ENCODE results near the gene USP25. TPM values are rescaled to one million over a fixed set of nuclear protein-coding genes. Genes with fewer than 3 reads are reported as not detected.

The USP25 gene
- total and polyA plus RNA-seq, 2 donors: 19.8 to 37.7 TPM

GRCh38 chr21:15740383-15740782 is 10.6 kb downstream of the USP25 start:
- Histone ChIP-seq H3K36me3 (ENCODE audit: control insufficient read depth in 2 of 2, insufficient read depth in 2 of 2, low read length in 1 of 2) (peaks cover 4 to 5% of the 10 kb centered on the region in 2 donors), H3K9me3 (ENCODE audit: control insufficient read depth in 2 of 2, insufficient read depth in 1 of 2, low read length in 1 of 2) (peaks cover 0 to 6% of the 10 kb centered on the region in 2 donors), H3K27ac (ENCODE audit: low read depth in 1 of 2, low read length in 1 of 2) (no peak overlapping the region), H3K4me1 (ENCODE audit: control insufficient read depth in 2 of 2, insufficient read depth in 2 of 2, low read length in 2 of 2) (peaks cover 3 to 4% of the 10 kb centered on the region in 2 donors), H3K27me3 (ENCODE audit: control insufficient read depth in 2 of 2, insufficient read depth in 1 of 2, low read length in 1 of 2) (no peaks in the 10 kb centered on the region), H3K4me3 (ENCODE audit: low read length in 2 of 2) (no peak overlapping the region)
- WGBS: 94% methylated on average over 3 of the region's 3 CpGs
- DNase-seq (ENCODE audit: low read depth in 6 of 9, low spot score in 9 of 9): no peak

- DNase-seq (ENCODE audit: low read depth in 6 of 9, low spot score in 9 of 9): no peak
- 91% methylated on average over 1 of the region's 1 CpG for WGBS
- peaks cover 0 to 6% of the 10 kb centered on the region in 2 donors for H3K9me3 ChIP-seq (ENCODE audit: control insufficient read depth in 2 of 2, insufficient read depth in 1 of 2, low read length in 1 of 2)
Measured at GRCh38 chr21:15741510-15741909, 11.7 kb downstream of the USP25 start.

GRCh38 chr21:15742052-15742670 is 12.4 kb downstream of the USP25 start:
- Histone ChIP-seq H3K36me3 (ENCODE audit: control insufficient read depth in 2 of 2, insufficient read depth in 2 of 2, low read length in 1 of 2) (peaks cover 4 to 5% of the 10 kb centered on the region in 2 donors), H3K9me3 (ENCODE audit: control insufficient read depth in 2 of 2, insufficient read depth in 1 of 2, low read length in 1 of 2) (peaks cover 0 to 6% of the 10 kb centered on the region in 2 donors), H3K4me3 (ENCODE audit: low read length in 2 of 2) (no peak overlapping the region), H3K27ac (ENCODE audit: low read depth in 1 of 2, low read length in 1 of 2) (no peak overlapping the region), H3K27me3 (ENCODE audit: control insufficient read depth in 2 of 2, insufficient read depth in 1 of 2, low read length in 1 of 2) (no peaks in the 10 kb centered on the region), H3K4me1 (ENCODE audit: control insufficient read depth in 2 of 2, insufficient read depth in 2 of 2, low read length in 2 of 2) (peaks cover 3 to 4% of the 10 kb centered on the region in 2 donors)
- 96% methylated on average over 4 of the region's 4 CpGs for WGBS
- no peak for DNase-seq (ENCODE audit: low read depth in 6 of 9, low spot score in 9 of 9)

More at GRCh38 chr21:15741510-15741909, 11.7 kb downstream of the USP25 start:
- peaks cover 4 to 5% of the 10 kb centered on the region in 2 donors for H3K36me3 ChIP-seq (ENCODE audit: control insufficient read depth in 2 of 2, insufficient read depth in 2 of 2, low read length in 1 of 2)
- H3K4me3 ChIP-seq (ENCODE audit: low read length in 2 of 2): no peak overlapping the region
- H3K27me3 ChIP-seq (ENCODE audit: control insufficient read depth in 2 of 2, insufficient read depth in 1 of 2, low read length in 1 of 2): no peaks in the 10 kb centered on the region
- peaks cover 3 to 4% of the 10 kb centered on the region in 2 donors for H3K4me1 ChIP-seq (ENCODE audit: control insufficient read depth in 2 of 2, insufficient read depth in 2 of 2, low read length in 2 of 2)
- H3K27ac ChIP-seq (ENCODE audit: low read depth in 1 of 2, low read length in 1 of 2): no peak overlapping the region

GRCh38 chr21:15742694-15743093 is 12.9 kb downstream of the USP25 start:
- Histone ChIP-seq H3K4me3 (ENCODE audit: low read length in 2 of 2) (no peak overlapping the region), H3K4me1 (ENCODE audit: control insufficient read depth in 2 of 2, insufficient read depth in 2 of 2, low read length in 2 of 2) (peaks cover 3 to 4% of the 10 kb centered on the region in 2 donors), H3K9me3 (ENCODE audit: control insufficient read depth in 2 of 2, insufficient read depth in 1 of 2, low read length in 1 of 2) (peaks cover 0 to 6% of the 10 kb centered on the region in 2 donors), H3K36me3 (ENCODE audit: control insufficient read depth in 2 of 2, insufficient read depth in 2 of 2, low read length in 1 of 2) (peaks cover 4 to 5% of the 10 kb centered on the region in 2 donors), H3K27ac (ENCODE audit: low read depth in 1 of 2, low read length in 1 of 2) (no peak overlapping the region), H3K27me3 (ENCODE audit: control insufficient read depth in 2 of 2, insufficient read depth in 1 of 2, low read length in 1 of 2) (no peaks in the 10 kb centered on the region)
- 99% methylated on average over 13 of the region's 13 CpGs for WGBS
- DNase-seq (ENCODE audit: low read depth in 6 of 9, low spot score in 9 of 9): no peak

GRCh38 chr21:15743593-15743992 is 13.8 kb downstream of the USP25 start:
- H3K4me1 ChIP-seq (ENCODE audit: control insufficient read depth in 2 of 2, insufficient read depth in 2 of 2, low read length in 2 of 2): peaks cover 3 to 4% of the 10 kb centered on the region in 2 donors
- no peak overlapping the region for H3K27ac ChIP-seq (ENCODE audit: low read depth in 1 of 2, low read length in 1 of 2)
- no peaks in the 10 kb centered on the region for H3K27me3 ChIP-seq (ENCODE audit: control insufficient read depth in 2 of 2, insufficient read depth in 1 of 2, low read length in 1 of 2)
- H3K9me3 ChIP-seq (ENCODE audit: control insufficient read depth in 2 of 2, insufficient read depth in 1 of 2, low read length in 1 of 2): peaks cover 0 to 6% of the 10 kb centered on the region in 2 donors
- no peak for DNase-seq (ENCODE audit: low read depth in 6 of 9, low spot score in 9 of 9)
- WGBS: 94% methylated on average over 4 of the region's 4 CpGs
- H3K36me3 ChIP-seq (ENCODE audit: control insufficient read depth in 2 of 2, insufficient read depth in 2 of 2, low read length in 1 of 2): peaks cover 4 to 5% of the 10 kb centered on the region in 2 donors
- H3K4me3 ChIP-seq (ENCODE audit: low read length in 2 of 2): no peak overlapping the region

GRCh38 chr21:15744926-15745325 is 15.1 kb downstream of the USP25 start:
- H3K4me1 ChIP-seq (ENCODE audit: control insufficient read depth in 2 of 2, insufficient read depth in 2 of 2, low read length in 2 of 2): peaks cover 0 to 4% of the 10 kb centered on the region in 2 donors
- peaks cover 0 to 6% of the 10 kb centered on the region in 2 donors for H3K9me3 ChIP-seq (ENCODE audit: control insufficient read depth in 2 of 2, insufficient read depth in 1 of 2, low read length in 1 of 2)
- H3K27me3 ChIP-seq (ENCODE audit: control insufficient read depth in 2 of 2, insufficient read depth in 1 of 2, low read length in 1 of 2): no peaks in the 10 kb centered on the region
- no peak overlapping the region for H3K27ac ChIP-seq (ENCODE audit: low read depth in 1 of 2, low read length in 1 of 2)
- WGBS: 87% methylated on average over 4 of the region's 4 CpGs
- DNase-seq (ENCODE audit: low read depth in 6 of 9, low spot score in 9 of 9): no peak
- no peak overlapping the region for H3K4me3 ChIP-seq (ENCODE audit: low read length in 2 of 2)
- H3K36me3 ChIP-seq (ENCODE audit: control insufficient read depth in 2 of 2, insufficient read depth in 2 of 2, low read length in 1 of 2): peaks cover 4 to 5% of the 10 kb centered on the region in 2 donors

GRCh38 chr21:15748586-15748985 is 18.8 kb downstream of the USP25 start:
- peaks cover 0 to 4% of the 10 kb centered on the region in 2 donors for H3K36me3 ChIP-seq (ENCODE audit: control insufficient read depth in 2 of 2, insufficient read depth in 2 of 2, low read length in 1 of 2)
- WGBS: 29% methylated on average over 1 of the region's 1 CpG
- no peak overlapping the region for H3K4me3 ChIP-seq (ENCODE audit: low read length in 2 of 2)
- H3K4me1 ChIP-seq (ENCODE audit: control insufficient read depth in 2 of 2, insufficient read depth in 2 of 2, low read length in 2 of 2): peaks cover 0 to 7% of the 10 kb centered on the region in 2 donors
- H3K9me3 ChIP-seq (ENCODE audit: control insufficient read depth in 2 of 2, insufficient read depth in 1 of 2, low read length in 1 of 2): no peaks in the 10 kb centered on the region
- H3K27ac ChIP-seq (ENCODE audit: low read depth in 1 of 2, low read length in 1 of 2): no peak overlapping the region
- no peak for DNase-seq (ENCODE audit: low read depth in 6 of 9, low spot score in 9 of 9)
- H3K27me3 ChIP-seq (ENCODE audit: control insufficient read depth in 2 of 2, insufficient read depth in 1 of 2, low read length in 1 of 2): no peaks in the 10 kb centered on the region

- Histone ChIP-seq H3K27me3 (ENCODE audit: control insufficient read depth in 2 of 2, insufficient read depth in 1 of 2, low read length in 1 of 2) (no peaks in the 10 kb centered on the region), H3K36me3 (ENCODE audit: control insufficient read depth in 2 of 2, insufficient read depth in 2 of 2, low read length in 1 of 2) (no peaks in the 10 kb centered on the region), H3K4me1 (ENCODE audit: control insufficient read depth in 2 of 2, insufficient read depth in 2 of 2, low read length in 2 of 2) (peaks cover 0 to 3% of the 10 kb centered on the region in 2 donors), H3K27ac (ENCODE audit: low read depth in 1 of 2, low read length in 1 of 2) (no peak overlapping the region), H3K9me3 (ENCODE audit: control insufficient read depth in 2 of 2, insufficient read depth in 1 of 2, low read length in 1 of 2) (no peaks in the 10 kb centered on the region), H3K4me3 (ENCODE audit: low read length in 2 of 2) (no peak overlapping the region)
- no peak for DNase-seq (ENCODE audit: low read depth in 6 of 9, low spot score in 9 of 9)
- 81% methylated on average over 5 of the region's 5 CpGs for WGBS
Measured at GRCh38 chr21:15749082-15749860, 19.5 kb downstream of the USP25 start.

GRCh38 chr21:15749861-15750159 is 20.0 kb downstream of the USP25 start:
- Histone ChIP-seq H3K9me3 (ENCODE audit: control insufficient read depth in 2 of 2, insufficient read depth in 1 of 2, low read length in 1 of 2) (no peaks in the 10 kb centered on the region), H3K27me3 (ENCODE audit: control insufficient read depth in 2 of 2, insufficient read depth in 1 of 2, low read length in 1 of 2) (no peaks in the 10 kb centered on the region), H3K4me3 (ENCODE audit: low read length in 2 of 2) (no peak overlapping the region), H3K4me1 (ENCODE audit: control insufficient read depth in 2 of 2, insufficient read depth in 2 of 2, low read length in 2 of 2) (peaks cover 0 to 3% of the 10 kb centered on the region in 2 donors), H3K27ac (ENCODE audit: low read depth in 1 of 2, low read length in 1 of 2) (no peak overlapping the region), H3K36me3 (ENCODE audit: control insufficient read depth in 2 of 2, insufficient read depth in 2 of 2, low read length in 1 of 2) (no peaks in the 10 kb centered on the region)
- DNase-seq (ENCODE audit: low read depth in 6 of 9, low spot score in 9 of 9): no peak
- WGBS: over 99% methylated on average over 2 of the region's 2 CpGs

Data from thymus (tissue), 11 donors.